AG04450 (cell line): ENCODE measurements around the gene ADH5. TPM values are rescaled to one million over a fixed set of nuclear protein-coding genes. Genes with fewer than 3 reads are reported as not detected.

Experiments used
- CTCF ChIA-PET: fragments of 300-600, 350-600 bp; formaldehyde crosslinking; extraction: SDS; loops from one replicate; lab custom pipeline; 2022; ENCODE audit warnings: antibody characterized with exemption, inconsistent platforms; lab: Charles Lee
- POLR2A ChIA-PET: fragments of 350-600 bp; formaldehyde crosslinking; extraction: SDS; loops from one replicate; lab custom pipeline; 2021; ENCODE audit warnings: antibody characterized with exemption, inconsistent platforms; lab: Yijun Ruan, JAX
- DNase-seq: peaks from one replicate; pipeline ENCODE4 v3.0.0-alpha.2; 2011; ENCODE audit warnings: low read depth, low spot score
- H3K27ac ChIP-seq: one replicate; pipeline ENCODE4 v1.5.1; 2012; ENCODE audit warnings: low read depth, low read length, control low read depth
- H3K27me3 ChIP-seq: one replicate; pipeline ENCODE4 v1.6.0; 2012; ENCODE audit warnings: low read length; ENCODE audit not compliant: control insufficient read depth, insufficient read depth
- H3K4me3 ChIP-seq: 2 replicates; pipeline ENCODE4 v1.5.1; 2011; ENCODE audit warnings: mild to moderate bottlenecking, low read depth, low read length, control low read depth
- H3K9me3 ChIP-seq: 2 replicates; pipeline ENCODE4 v1.5.1; 2012; ENCODE audit warnings: low read length; ENCODE audit not compliant: control insufficient read depth, insufficient read depth
- CTCF ChIP-seq: IDR thresholded peaks from 2 replicates; pipeline ENCODE4 v1.5.1; 2011; ENCODE audit warnings: low read depth, low read length, control low read depth, inconsistent platforms
- polyA plus RNA-seq: library from polyadenylated mRNA; depleted of rRNA; stranded (reverse); fragments of >200 nt; gene quantifications from 2 replicates; pipeline ENCODE4 v1.2.3, GENCODE V29; 2011

Gene ADH5
- polyA plus RNA-seq, 1 experiment, result 437 TPM

GRCh38 chr4:99078336-99078735 lies 10.3 kb downstream of the ADH5 start:
- POLR2A ChIA-PET, result interaction anchor here (1.3 to 1.7 kb wide), 2 partner anchors 9 to 326 kb away, joined by 3 to 6 read pairs; no protein-coding TSS in a partner anchor
- CTCF ChIA-PET, result interaction anchor here (0.5 kb wide), 1 partner anchor 151 kb away, joined by 4 read pairs; no protein-coding TSS in a partner anchor

GRCh38 chr4:99077177-99077576 lies 11.4 kb downstream of the ADH5 start:
- Histone ChIP-seq H3K27ac (no peak overlapping the region), H3K27me3 (no peaks in the 10 kb centered on the region), H3K4me3 (no peak overlapping the region), H3K9me3 (no peaks in the 10 kb centered on the region)
- POLR2A ChIA-PET, result no interaction called here
- CTCF ChIA-PET, result no interaction called here
- DNase-seq, result no peak
- TF ChIP-seq CTCF, result no peak

More at GRCh38 chr4:99078336-99078735, 10.3 kb downstream of the ADH5 start:
- no peak for TF ChIP-seq CTCF
- no peak for DNase-seq
- H3K4me3 ChIP-seq, result no peak overlapping the region
- H3K27me3 ChIP-seq, result no peaks in the 10 kb centered on the region
- H3K9me3 ChIP-seq, result no peaks in the 10 kb centered on the region
- H3K27ac ChIP-seq, result no peak overlapping the region

GRCh38 chr4:99076292-99076976 lies 12.2 kb downstream of the ADH5 start:
- no peak overlapping the region for H3K4me3 ChIP-seq
- no peak for TF ChIP-seq CTCF
- ChIA-PET CTCF (interaction anchor here (1.2 kb wide), 1 partner anchor 386 kb away, joined by 4 read pairs; no protein-coding TSS in a partner anchor), POLR2A (no interaction called here)
- no peaks in the 10 kb centered on the region for H3K9me3 ChIP-seq
- no peaks in the 10 kb centered on the region for H3K27me3 ChIP-seq
- no peak overlapping the region for H3K27ac ChIP-seq
- no peak for DNase-seq

GRCh38 chr4:99074816-99075215 lies 13.8 kb downstream of the ADH5 start:
- no peak overlapping the region for H3K4me3 ChIP-seq
- H3K27me3 ChIP-seq, result no peaks in the 10 kb centered on the region
- H3K9me3 ChIP-seq, result no peaks in the 10 kb centered on the region
- TF ChIP-seq CTCF, result no peak
- no peak overlapping the region for H3K27ac ChIP-seq
- POLR2A ChIA-PET, result interaction anchor here (0.7 kb wide), 1 partner anchor 9 kb away, joined by 3 read pairs; no protein-coding TSS in a partner anchor
- DNase-seq, result no peak
- CTCF ChIA-PET, result interaction anchor here (0.5 to 2.7 kb wide), 3 partner anchors 80 to 388 kb away, joined by 5 to 9 read pairs (median 5); no protein-coding TSS in a partner anchor

GRCh38 chr4:99071159-99071558 lies 17.4 kb downstream of the ADH5 start:
- no peaks in the 10 kb centered on the region for H3K9me3 ChIP-seq
- POLR2A ChIA-PET, result interaction anchor here (0.6 kb wide), 1 partner anchor 306 kb away, joined by 5 read pairs; no protein-coding TSS in a partner anchor
- no peaks in the 10 kb centered on the region for H3K27me3 ChIP-seq
- no peak overlapping the region for H3K27ac ChIP-seq
- no peak overlapping the region for H3K4me3 ChIP-seq
- no peak for TF ChIP-seq CTCF
- DNase-seq, result no peak
- CTCF ChIA-PET, result interaction anchor here (1.8 kb wide), 1 partner anchor 15 kb away, joined by 8 read pairs; no protein-coding TSS in a partner anchor
